B cell (primary cell): ENCODE data around the gene GALNT10. TPM values are rescaled to one million over a fixed set of nuclear protein-coding genes. Genes with fewer than 3 reads are reported as not detected.
A peak's percentile ranks its signal among the peaks of the same experiment; 100 is the strongest.

Experiments
- ATAC-seq: fragments of 200-7000 bp; cut with Tn5 transposase; one replicate; pipeline ENCODE4 v1.10.0; 2021; ENCODE audit warnings: low read depth, mild to moderate bottlenecking, moderate number of reproducible peaks, moderate library complexity
- CTCF ChIA-PET: fragments of 350-600 bp; sonication (Branson Sonifier 250); formaldehyde crosslinking; loops from one replicate; lab custom pipeline; 2021; ENCODE audit warnings: antibody characterized with exemption, inconsistent platforms; lab: Charles Lee
- POLR2A ChIA-PET: fragments of 350-600 bp; sonication (Branson Sonifier 250); formaldehyde crosslinking; loops from one replicate; lab custom pipeline; 2021; ENCODE audit warnings: antibody characterized with exemption; lab: Charles Lee
- DNase-seq: peaks from one replicate; pipeline ENCODE4 v3.0.0; 2013
- H2AFZ ChIP-seq: 2 replicates; pipeline ENCODE4 v1.6.1; 2012; ENCODE audit warnings: mild to moderate bottlenecking, low read depth, low read length; ENCODE audit not compliant: insufficient read depth, poor library complexity, severe bottlenecking
- H3K27ac ChIP-seq, 2 donors: 1 replicate in 1 of 2; 2 replicates in 1 of 2; pipeline ENCODE4 v1.5.1; 2012 to 2013; ENCODE audit warnings: low read length in 2 of 2, mild to moderate bottlenecking in 2 of 2, moderate library complexity in 1 of 2
- H3K27me3 ChIP-seq, 4 experiments: fragments of 200-600 bp in 1 of 4; sonication (generic) in 1 of 4; replicated peaks in 1 of 4; 1 replicate in 2 of 4; 2 replicates in 2 of 4; pipeline versions ENCODE4 v1.6.1 to v1.7.0; 2013 to 2016; ENCODE audit warnings: low read length in 3 of 4, mild to moderate bottlenecking in 2 of 4, mixed read lengths in 1 of 4, moderate library complexity in 1 of 4; ENCODE audit not compliant: insufficient read depth in 4 of 4, control insufficient read depth in 3 of 4; ENCODE audit errors: control extremely low read depth in 1 of 4
- H3K36me3 ChIP-seq, 2 experiments: replicated peaks in 1 of 2; 1 replicate in 1 of 2; 2 replicates in 1 of 2; pipeline versions ENCODE4 v1.6.1 to v1.7.1; 2013; ENCODE audit warnings: low read length in 1 of 2; ENCODE audit not compliant: insufficient read depth in 2 of 2, control insufficient read depth in 1 of 2; ENCODE audit errors: control extremely low read depth in 1 of 2, extremely low read depth in 1 of 2
- H3K4me1 ChIP-seq, 2 donors: fragments of 200-600 bp in 1 of 2; sonication (generic) in 1 of 2; 1 replicate in 1 of 2; 2 replicates in 1 of 2; pipeline versions ENCODE4 v1.5.1 to v1.6.1; 2013 to 2017; ENCODE audit warnings: low read length in 2 of 2; ENCODE audit not compliant: control insufficient read depth in 2 of 2, insufficient read depth in 2 of 2
- H3K4me2 ChIP-seq: replicated peaks from 2 replicates; pipeline ENCODE3; 2012; ENCODE audit warnings: mild to moderate bottlenecking, low read depth, low read length; ENCODE audit not compliant: poor library complexity, severe bottlenecking
- H3K4me3 ChIP-seq, 5 experiments: fragments of 200-600 bp in 1 of 5; sonication (generic) in 1 of 5; 1 replicate in 3 of 5; 2 replicates in 2 of 5; pipeline versions ENCODE4 v1.5.1 to v1.7.0; 2011 to 2016; ENCODE audit warnings: low read length in 4 of 5, mild to moderate bottlenecking in 4 of 5, low read depth in 2 of 5, control low read depth in 1 of 5, moderate library complexity in 1 of 5; ENCODE audit not compliant: insufficient read depth in 1 of 5; ENCODE audit errors: control extremely low read depth in 1 of 5, extremely low read depth in 1 of 5
- H3K79me2 ChIP-seq: fragments of 200-600 bp; sonication (generic); one replicate; pipeline ENCODE4 v1.6.0; 2016; ENCODE audit warnings: low read length; ENCODE audit not compliant: control insufficient read depth, insufficient read depth
- H3K9ac ChIP-seq: fragments of 200-600 bp; sonication (generic); 2 replicates; pipeline ENCODE4 v1.6.1; 2017; ENCODE audit warnings: mild to moderate bottlenecking, low read length, moderate library complexity
- H3K9me3 ChIP-seq, 3 donors: one replicate each; pipeline versions ENCODE4 v1.6.1 to v1.7.1; 2013; ENCODE audit warnings: low read length in 2 of 3; ENCODE audit not compliant: control insufficient read depth in 2 of 3, insufficient read depth in 1 of 3; ENCODE audit errors: control extremely low read depth in 1 of 3
- H4K20me1 ChIP-seq: 2 replicates; pipeline ENCODE4 v1.6.0; 2012; ENCODE audit warnings: mild to moderate bottlenecking, low read length; ENCODE audit not compliant: insufficient read depth, control insufficient read depth, poor library complexity, severe bottlenecking
- H3K27ac Mint-ChIP-seq: one replicate; pipeline ENCODE4 v1.8.0; 2021; ENCODE audit warnings: mixed read lengths
- H3K27me3 Mint-ChIP-seq: one replicate; pipeline ENCODE4 v1.8.0; 2021; ENCODE audit warnings: mixed read lengths
- H3K4me1 Mint-ChIP-seq: one replicate; pipeline ENCODE4 v1.8.0; 2021; ENCODE audit warnings: mixed read lengths
- H3K4me3 Mint-ChIP-seq: one replicate; pipeline ENCODE4 v1.8.0; 2021; ENCODE audit warnings: mixed read lengths
- H3K9me3 Mint-ChIP-seq: one replicate; pipeline ENCODE4 v1.8.0; 2022; ENCODE audit warnings: mixed read lengths; ENCODE audit not compliant: insufficient read depth
- CTCF ChIP-seq: fragments of 200-600 bp; IDR thresholded peaks from one replicate; pipeline ENCODE4 v1.8.0; 2022; ENCODE audit warnings: antibody characterized with exemption, mild to moderate bottlenecking
- EZH2 ChIP-seq: IDR thresholded peaks from 2 replicates; pipeline ENCODE4 v1.6.1; 2012; ENCODE audit warnings: borderline replicate concordance, low read depth, mild to moderate bottlenecking, moderate library complexity, low read length; ENCODE audit not compliant: insufficient read depth, poor library complexity, severe bottlenecking
- WGBS: methylation state at CpG from one replicate; pipeline ENCODE4 v1.1.5; 2013; ENCODE audit warnings: missing lambda C conversion rate; ENCODE audit not compliant: insufficient coverage; 5-methylcytosine and 5-hydroxymethylcytosine counted together
- intact Hi-C: fragments of 100-400 bp; cut with micrococcal nuclease; formaldehyde crosslinking; loops from one replicate; pipeline ENCODE4 v1.10.0; 2022
- polyA plus RNA-seq: library from polyadenylated mRNA; depleted of rRNA; stranded (reverse); fragments of >200 nt; gene quantifications from 2 replicates; pipeline ENCODE4 v1.2.3, GENCODE V29; 2012
- total RNA-seq, 2 donors: library from RNA; stranded (reverse); fragments of 120-200 nt in 1 of 2; gene quantifications; 1 replicate in 1 of 2; 2 replicates in 1 of 2; pipeline versions ENCODE4 v1.2.3 to v1.2.4, GENCODE V29; 2013 to 2022

Gene GALNT10
- total and polyA plus RNA-seq, 2 donors (not counting 1 experiment from before 2014, with no cell fraction given) = 27.7 to 42.8 TPM

DNA sequence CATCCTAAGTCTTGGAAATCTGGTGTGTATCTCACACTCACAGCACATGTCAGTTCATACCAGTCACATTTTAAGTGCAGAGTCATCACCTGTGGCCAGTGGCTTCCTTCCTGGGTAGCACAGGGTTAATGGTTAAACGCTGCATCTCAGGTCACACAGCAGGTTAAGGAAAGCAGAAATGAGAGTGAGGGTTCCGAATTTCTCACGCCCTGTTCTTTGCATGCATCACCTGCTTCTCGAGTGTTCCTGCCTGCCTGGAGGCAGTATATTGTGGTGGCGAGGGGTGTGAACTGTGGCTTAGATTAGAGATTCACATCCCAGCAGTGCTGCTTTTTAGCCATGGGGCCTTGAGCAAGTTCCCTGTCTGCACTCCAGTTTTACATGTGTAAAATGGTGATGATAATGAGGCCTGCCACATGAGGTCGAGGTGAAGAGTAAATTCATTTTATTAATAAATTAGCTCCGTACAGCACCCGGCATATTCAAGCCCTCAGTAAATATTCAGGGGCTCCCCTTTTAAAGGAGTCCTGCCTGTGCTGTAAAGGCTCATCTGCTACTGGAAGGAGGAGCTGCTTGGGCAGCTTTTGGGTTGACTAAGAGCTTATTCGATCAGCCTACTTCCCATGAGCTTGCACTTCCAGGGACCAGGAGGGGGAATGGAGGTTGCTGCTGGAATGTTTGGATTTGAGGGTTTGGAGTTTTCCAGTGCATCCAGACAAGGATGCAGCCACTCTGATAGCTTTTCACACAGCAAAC, 194.1 kb downstream of the GALNT10 start:
- Histone ChIP-seq H3K27me3 (no peaks in the 10 kb centered on the region), H3K4me1 (peaks cover 25 to 32% of the 10 kb centered on the region in 2 donors), H3K79me2 (no peaks in the 10 kb centered on the region), H3K27ac (peak overlapping the region; percentile 88 to 95), H3K9me3 (peaks cover 0 to 11% (median 4%) of the 10 kb centered on the region in 3 donors), H3K4me2 (peak overlapping the region; percentile 74), H4K20me1 (no peaks in the 10 kb centered on the region), H2AFZ (peak overlapping the region; percentile 64), H3K36me3 (peaks cover 5 to 61% of the 10 kb centered on the region in 2 experiments), H3K4me3 (peak overlapping the region in 4 of 5 experiments; percentile 18 to 56 (median 26)), H3K9ac (peak overlapping the region; percentile 48)
- H3K9me3 Mint-ChIP-seq = peaks cover 2% of the 10 kb centered on the region
- no peaks in the 10 kb centered on the region for H3K27me3 Mint-ChIP-seq
- H3K27ac Mint-ChIP-seq = peak overlapping the region; percentile 94
- ChIA-PET CTCF (interaction anchor here (2.9 to 4.6 kb wide), 3 partner anchors 20 to 312 kb away, joined by 12 to 29 read pairs (median 13); partner anchors contain the start of gene GALNT10), POLR2A (interaction anchor here (2.1 kb wide), 1 partner anchor 195 kb away, joined by 5 read pairs; the partner anchor contains the start of gene GALNT10)
- H3K4me3 Mint-ChIP-seq = peak overlapping the region; percentile 87
- DNase-seq = peak; percentile 89
- peak; percentile 86 for ATAC-seq
- peaks cover 31% of the 10 kb centered on the region for H3K4me1 Mint-ChIP-seq
- TF ChIP-seq EZH2 = no peak
- WGBS = 10% methylated on average over 6 of the region's 9 CpGs
- intact Hi-C loops = loop anchor here (1.0 to 2.0 kb wide), 2 partner anchors 11 to 60 kb away; partner anchors contain the start of gene SAP30L

DNA sequence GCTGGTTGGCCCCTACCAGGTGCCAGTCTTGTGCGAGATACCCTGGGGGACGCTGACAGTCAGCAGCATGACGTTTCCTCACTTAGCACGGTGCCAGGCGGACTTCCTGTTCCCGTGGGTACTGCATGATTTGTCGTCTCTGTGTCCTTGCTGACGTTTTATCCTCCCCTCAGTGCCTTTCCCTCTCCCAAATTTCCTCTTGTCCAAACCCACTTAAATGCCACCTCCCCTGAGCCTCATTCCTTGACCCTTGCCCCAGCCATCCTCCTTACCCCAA, 194.6 kb downstream of the GALNT10 start:
- Histone ChIP-seq H3K9ac (peak overlapping the region; percentile 48), H3K4me3 (peak overlapping the region in 3 of 5 experiments; percentile 23 to 56 (median 30)), H3K27me3 (no peaks in the 10 kb centered on the region), H3K4me1 (peaks cover 25 to 32% of the 10 kb centered on the region in 2 donors), H3K36me3 (peaks cover 5 to 56% of the 10 kb centered on the region in 2 experiments), H2AFZ (peak overlapping the region; percentile 64), H3K27ac (peak overlapping the region; percentile 88 to 95), H3K4me2 (peak overlapping the region; percentile 74), H3K79me2 (no peaks in the 10 kb centered on the region), H3K9me3 (peaks cover 0 to 11% (median 4%) of the 10 kb centered on the region in 3 donors), H4K20me1 (no peaks in the 10 kb centered on the region)
- peak; percentile 77 for ATAC-seq
- no peak for TF ChIP-seq EZH2
- TF ChIP-seq CTCF = no peak
- Mint-ChIP-seq H3K4me3 (peak overlapping the region; percentile 87), H3K9me3 (peaks cover 2% of the 10 kb centered on the region), H3K27ac (peak overlapping the region; percentile 94), H3K4me1 (peaks cover 31% of the 10 kb centered on the region), H3K27me3 (no peaks in the 10 kb centered on the region)
- intact Hi-C loops = loop anchor here (2.0 kb wide), 1 partner anchor 60 kb away; the partner anchor contains the start of gene SAP30L
- CTCF ChIA-PET = interaction anchor here (2.9 to 4.6 kb wide), 3 partner anchors 19 to 313 kb away, joined by 12 to 29 read pairs (median 13); partner anchors contain the start of gene GALNT10
- POLR2A ChIA-PET = interaction anchor here (2.1 kb wide), 1 partner anchor 195 kb away, joined by 5 read pairs; the partner anchor contains the start of gene GALNT10
- WGBS = 2% methylated on average over 8 of the region's 8 CpGs
- DNase-seq = peak; percentile 85
